Measurements from ENCODE around the gene PTPRD.

Gene PTPRD

GRCh38 chr9:9746826-9747225, 866.0 kb downstream of the PTPRD start:
- DNase-seq = no peak

- DNase-seq = no peak
These were observed 869.0 kb downstream of the PTPRD start for GRCh38 chr9:9743822-9744221.

DNA sequence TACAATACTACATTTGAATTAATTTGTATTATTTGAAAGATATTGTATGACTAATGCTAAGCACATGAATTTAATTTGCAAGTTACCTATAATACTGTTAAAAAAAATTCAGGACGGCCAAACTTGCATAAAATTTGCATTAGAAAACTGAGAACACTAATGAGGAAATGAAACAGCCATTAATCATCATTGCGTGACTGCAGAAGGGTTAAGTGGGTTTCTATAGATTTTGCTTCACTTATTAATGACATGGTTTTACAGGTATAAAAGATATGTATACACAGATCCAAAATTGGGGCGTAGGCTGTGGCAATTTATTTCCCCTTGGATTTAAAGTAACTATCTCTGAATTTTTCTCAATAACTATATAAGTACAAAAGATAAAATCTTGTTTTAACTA, 882.6 kb downstream of the PTPRD start:
- no peak for DNase-seq

GRCh38 chr9:9729082-9729481, 883.7 kb downstream of the PTPRD start:
- no peak for DNase-seq

GRCh38 chr9:9719373-9720112, 893.3 kb downstream of the PTPRD start:
- no peak for DNase-seq

- DNase-seq = no peak
These were observed 894.1 kb downstream of the PTPRD start for GRCh38 chr9:9718691-9719090.

- no peak for DNase-seq
These were observed 933.4 kb downstream of the PTPRD start for GRCh38 chr9:9679433-9679832.

DNA sequence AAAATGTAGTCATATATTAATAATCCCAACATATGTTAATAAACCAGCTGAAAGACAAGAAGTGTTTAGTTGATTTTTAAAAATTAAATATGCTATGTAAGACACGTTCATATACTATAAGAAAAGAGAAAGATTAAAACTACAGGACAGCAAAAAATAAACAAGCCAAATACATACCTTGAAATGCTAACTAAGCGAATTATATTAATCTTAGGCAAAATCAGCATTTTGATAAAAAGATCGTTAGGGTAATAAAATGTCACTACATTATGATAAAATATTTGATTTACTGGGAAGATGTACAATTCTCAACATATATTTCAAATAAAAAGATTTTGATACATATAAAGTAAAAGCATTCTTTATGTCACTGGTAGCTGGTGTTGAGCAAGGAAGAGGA, 938.3 kb downstream of the PTPRD start:
- DNase-seq = no peak

DNA sequence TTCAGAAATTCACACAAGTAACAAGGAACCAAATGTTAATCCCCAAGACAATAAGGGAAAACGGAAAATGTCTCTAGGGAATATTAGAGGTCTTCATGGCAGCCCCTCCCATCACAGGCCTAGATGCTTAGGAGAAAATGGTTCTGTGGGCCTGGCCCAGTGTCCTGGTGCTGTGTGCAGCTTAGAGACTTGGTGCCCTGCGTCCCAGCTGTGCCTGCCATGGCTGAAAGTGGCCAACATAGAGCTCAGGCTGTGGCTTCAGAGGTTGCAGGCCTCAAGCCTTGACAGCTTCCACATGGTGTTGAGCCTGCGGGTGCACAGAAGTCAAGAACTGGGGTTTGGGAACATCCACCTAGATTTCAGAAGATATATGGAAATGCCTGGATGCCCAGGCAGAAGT, 942.3 kb downstream of the PTPRD start:
- no peak for DNase-seq

- no peak for DNase-seq
These were observed 967.8 kb downstream of the PTPRD start for GRCh38 chr9:9645006-9645405.

GRCh38 chr9:9631284-9631683, 981.5 kb downstream of the PTPRD start:
- no peak for DNase-seq

DNA sequence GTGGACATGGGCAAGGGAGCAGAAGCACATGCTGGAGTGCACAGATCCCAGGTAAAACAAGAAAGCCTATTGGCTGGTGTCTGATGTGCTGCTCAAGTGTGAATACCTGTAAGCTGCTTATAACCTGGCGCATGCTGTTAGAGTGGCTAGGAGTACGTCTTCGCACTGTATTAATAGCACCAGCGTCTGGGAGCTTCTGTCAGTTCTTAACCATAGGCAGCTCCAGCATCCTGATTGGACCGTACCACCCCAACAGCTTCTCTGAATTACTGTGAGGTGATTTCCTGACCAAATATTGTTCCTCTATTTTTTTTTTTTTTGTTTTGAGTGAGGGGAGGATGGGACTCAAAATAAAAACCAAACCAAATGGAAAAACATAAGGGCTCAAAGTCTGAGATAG, 987.6 kb downstream of the PTPRD start:
- no peak for DNase-seq

DNA sequence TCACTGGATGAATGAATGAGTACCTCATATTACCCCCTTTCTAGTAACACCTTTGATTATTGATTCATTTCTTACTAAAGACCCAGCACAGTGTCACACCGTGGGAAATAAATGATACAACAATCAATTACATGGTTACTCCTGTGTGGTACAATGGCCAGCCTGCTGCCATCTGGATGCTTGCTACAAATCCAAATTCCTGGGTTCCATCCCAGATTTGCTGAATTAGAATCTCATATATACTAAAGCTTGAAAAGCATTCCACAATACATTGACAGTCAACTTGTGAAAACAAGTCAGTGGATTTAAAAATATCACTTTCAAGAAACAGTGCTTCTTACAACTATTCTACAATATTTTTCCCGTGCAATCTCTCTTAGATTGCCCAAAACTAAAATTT, 989.3 kb downstream of the PTPRD start:
- DNase-seq = no peak

DNA sequence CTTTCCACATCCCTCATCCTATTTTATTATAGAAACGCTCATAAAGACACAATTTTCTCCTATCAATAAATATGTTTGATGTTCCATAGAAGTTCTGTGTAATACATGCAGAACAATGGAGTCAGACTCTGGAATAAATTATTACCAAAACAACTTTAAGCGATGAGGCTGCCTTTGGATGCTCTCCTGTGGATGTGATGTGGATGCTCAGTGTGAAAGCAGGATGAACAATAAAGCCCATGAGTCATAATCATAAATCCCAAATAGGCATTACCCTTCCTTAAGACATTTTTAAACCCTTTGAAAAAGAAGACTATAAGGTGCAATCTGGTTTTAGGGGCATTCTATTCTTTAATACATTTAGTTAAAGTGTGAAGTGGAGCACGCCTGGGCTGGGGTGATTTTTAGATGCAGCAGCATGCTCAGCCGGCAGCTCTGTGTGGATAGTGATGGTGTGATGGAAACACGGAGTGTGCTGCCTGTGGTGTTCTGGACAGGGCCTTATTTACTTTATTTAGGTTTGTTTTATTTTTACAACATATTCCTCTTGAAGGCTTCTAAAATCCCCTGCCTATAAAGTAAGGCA, 991.4 kb downstream of the PTPRD start:
- no peak for DNase-seq

DNA sequence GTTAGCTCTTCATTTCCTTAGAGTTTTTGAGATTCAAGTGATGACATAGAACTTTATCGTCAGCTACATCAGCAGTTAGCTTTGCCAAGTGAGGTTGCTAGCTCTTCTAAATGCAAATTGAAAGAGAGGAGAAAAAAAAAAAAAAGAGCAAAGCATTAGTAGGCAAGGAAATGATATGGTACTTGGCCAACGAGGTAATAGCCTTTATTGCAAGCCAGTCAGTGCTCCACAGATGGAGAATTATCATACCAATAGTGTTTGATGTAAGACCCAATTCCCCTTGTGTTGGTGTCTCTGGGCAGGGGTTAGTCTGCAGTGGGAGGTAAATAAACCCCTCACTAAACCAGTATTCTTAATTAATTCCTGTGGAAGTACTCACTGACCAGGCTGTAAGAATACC, 992.1 kb downstream of the PTPRD start:
- no peak for DNase-seq

DNA sequence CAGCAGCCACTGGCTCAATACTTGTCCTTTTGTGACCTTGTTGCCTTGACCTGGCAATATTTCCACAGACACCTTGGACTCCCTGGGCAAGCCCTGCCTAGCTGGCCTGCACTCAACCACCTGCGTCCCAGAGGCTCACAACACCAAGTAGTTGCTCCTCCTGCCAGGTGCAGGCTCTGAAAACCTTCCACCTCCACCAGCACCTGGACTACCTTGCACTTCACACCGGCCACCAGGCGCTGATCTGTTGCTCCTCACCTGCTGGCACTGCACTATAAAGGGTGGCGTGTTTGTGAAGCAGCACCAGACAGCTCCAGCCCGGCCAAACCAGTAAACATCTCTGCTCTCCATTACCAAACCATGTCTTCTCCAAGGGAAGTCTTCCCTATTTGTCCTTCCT, 997.7 kb downstream of the PTPRD start:
- no peak for DNase-seq

DNA sequence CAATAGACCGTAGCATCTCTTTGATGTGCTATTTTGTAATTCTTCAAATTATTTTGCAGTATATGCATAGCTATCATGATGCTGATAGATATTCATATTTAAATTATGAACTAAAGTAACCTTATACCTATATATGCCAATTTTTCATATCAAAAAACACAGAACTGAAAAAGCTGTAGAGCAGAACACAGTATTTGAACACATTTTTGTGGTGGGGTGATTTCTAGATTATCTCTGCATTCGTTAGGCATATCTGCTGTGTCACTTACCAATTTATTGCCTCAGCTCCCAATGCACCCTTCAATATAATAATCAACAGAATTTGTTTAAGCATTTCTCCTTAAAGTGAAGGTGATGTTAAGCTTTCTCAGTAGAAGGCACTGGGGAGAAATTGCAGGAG, 998.2 kb downstream of the PTPRD start:
- DNase-seq = no peak

DNA sequence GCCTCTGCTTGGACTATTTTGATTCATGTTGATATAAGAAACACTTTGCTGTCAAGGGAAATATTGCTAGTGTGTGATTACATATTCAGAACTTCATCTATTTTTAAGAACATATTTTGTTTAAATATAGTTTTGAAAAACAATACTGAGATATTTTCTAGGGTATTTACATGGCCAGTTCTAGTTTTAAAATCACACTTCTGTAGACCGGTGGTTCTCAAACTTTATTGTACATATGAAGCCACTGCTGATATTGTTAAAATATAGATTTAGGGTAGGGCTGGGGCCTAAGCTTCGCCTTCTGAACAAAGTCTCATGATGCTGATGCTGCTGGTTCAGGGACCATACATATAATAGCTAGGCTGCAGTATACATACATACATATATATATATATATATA, 1000.0 kb downstream of the PTPRD start:
- DNase-seq = no peak

GRCh38 chr9:9612270-9612669, 1000.5 kb downstream of the PTPRD start:
- DNase-seq = no peak

DNA sequence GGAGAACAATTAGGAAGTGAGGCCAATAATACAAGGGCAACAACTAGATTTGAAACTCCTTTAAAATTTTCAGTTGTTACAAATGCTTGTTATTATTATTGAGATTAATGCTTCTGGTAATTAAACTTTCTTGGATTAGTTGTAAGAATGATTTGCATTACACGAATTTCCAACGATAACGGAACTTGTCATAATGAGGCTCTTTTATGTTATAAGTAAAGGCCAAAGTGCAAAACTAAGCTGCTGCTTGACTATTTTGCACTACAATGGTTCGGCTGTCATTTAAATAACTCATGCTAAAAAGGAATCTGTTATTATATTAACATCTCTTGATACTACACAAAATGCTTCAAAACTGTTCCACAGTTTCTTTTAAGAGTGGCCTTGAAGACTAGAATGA, 1007.1 kb downstream of the PTPRD start:
- DNase-seq = no peak

- DNase-seq = no peak
These were observed 1009.5 kb downstream of the PTPRD start for GRCh38 chr9:9603345-9603744.

DNA sequence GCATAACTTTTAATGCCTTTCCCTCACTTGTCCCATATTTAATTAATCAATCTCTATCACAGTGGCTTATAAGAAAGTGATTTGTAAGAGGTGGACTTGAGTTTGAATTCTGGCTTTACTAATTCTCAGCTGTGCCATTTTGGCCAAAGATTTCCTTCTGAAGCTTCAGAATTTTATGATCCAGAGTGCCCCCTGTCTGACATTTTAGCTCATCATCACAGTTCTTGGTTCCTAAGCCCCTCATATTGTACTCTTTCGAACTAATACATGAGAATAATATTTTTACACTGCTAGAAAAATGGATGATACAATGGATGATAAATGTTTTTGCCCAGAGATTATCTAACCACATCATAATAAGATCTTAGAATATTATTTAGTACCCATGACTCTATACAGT, 1014.1 kb downstream of the PTPRD start:
- no peak for DNase-seq

DNA sequence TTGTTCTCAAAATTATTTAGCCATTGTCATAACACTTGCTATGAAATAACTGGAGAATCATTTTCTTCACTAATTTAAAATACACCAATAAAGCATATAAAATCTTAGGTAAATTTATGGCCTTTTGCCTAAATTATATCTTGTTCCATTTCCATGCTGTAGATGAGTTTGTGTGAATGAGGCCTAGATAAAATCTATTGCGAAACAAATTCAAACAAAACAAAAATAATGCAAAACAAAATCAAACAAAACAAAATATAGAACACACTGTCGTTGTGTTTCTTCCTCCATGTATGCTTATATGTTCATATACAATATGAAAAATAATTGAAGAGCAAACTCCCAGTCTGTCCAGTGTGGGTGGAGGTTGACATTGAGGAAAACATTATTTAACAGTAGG, 1020.7 kb downstream of the PTPRD start:
- no peak for DNase-seq

DNA sequence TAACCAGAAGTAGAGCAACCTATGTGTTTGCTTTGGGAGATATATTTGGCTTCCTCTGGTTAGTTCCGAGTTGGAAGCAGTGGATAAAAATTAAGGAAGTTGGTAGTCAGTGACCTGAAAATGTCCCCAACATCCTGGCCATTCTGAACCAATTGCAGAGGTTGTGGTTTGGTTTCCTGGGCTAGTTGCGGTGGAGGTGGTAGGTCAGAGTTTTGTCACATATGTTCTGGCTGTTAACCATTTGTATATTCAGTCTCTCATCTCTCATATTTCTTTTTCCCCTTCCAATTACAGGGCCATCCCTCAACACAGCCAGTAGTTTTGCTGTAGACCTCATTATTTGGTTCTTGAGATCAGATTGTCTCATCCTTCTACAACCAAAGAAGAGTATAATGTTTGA, 1026.9 kb downstream of the PTPRD start:
- no peak for DNase-seq

GRCh38 chr9:9574080-9574479, 1038.7 kb downstream of the PTPRD start:
- no peak for DNase-seq
